Measurements from ENCODE around the gene RNF133.
"Not testable (repeated sequence)": the region's sequence is repeated elsewhere in the genome, so short reads cannot be mapped to it uniquely, and the experiment has no call there.

The RNF133 gene

DNA sequence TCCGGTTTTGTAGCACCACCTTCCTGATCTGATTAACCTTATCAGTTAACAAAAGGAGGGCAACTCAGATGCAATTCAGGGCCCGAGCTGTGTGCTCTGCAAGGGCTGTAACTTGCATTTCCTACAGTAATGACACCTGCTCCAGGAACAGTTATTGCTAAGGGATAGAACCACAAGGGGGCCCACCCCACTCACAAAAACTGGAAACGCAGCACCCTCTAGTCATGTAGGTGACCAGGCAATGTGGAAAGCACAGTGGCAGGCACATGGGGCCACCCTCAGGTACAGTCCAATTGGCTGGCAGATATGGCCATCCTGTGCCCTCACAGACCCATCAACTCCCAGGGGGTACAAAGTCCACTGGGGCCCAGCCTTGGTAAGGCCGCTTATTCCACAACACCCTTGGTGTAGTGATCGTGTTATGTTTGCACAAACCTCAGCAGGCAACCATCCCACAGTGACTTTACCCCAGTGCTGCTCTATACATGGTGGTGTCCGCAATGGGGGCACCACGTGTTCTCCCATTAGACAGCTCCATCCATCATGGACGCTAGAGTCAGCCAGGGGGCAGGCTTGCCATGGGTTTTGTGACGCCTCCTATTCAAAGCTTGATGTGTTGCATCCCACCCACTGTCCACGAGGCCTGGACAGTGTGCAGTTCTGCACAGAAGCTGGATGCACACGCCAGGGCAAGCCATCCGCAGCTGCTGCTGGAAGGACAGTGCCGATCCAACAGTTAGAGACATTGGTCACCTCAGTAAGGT is 9.4 kb downstream of the RNF133 start:
- DNase-seq = no peak

DNA sequence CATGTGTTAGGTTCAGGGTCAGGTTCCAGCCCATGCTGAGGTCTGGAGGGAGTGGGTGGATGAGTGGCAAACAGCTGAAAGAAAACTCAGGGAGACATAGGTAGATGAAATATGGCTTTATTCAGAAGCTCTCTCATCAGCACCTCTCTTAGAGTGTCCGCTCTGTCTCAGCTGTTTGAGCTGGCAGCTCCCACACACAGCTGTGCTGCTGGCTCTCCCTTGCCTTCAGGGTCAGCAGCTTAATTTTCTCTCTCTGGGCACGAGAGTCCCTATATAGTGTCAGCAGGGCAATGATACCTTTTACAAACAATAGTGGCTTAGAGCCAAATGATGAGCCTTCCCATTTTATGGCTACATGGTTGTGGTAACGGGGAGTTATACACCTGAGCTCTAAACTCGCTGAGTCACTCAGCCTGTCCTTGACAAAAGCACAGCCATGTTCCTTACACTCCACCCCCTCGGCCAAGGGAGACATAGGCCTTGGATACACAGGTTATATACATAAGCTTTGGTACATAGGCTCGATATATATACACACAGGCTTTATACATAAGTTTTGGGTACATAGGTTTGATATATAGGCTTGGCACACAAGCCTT is 10.4 kb downstream of the RNF133 start:
- DNase-seq = no peak

- no peak for DNase-seq
These were observed 12.5 kb downstream of the RNF133 start for GRCh38 chr7:122686360-122686878.

DNA sequence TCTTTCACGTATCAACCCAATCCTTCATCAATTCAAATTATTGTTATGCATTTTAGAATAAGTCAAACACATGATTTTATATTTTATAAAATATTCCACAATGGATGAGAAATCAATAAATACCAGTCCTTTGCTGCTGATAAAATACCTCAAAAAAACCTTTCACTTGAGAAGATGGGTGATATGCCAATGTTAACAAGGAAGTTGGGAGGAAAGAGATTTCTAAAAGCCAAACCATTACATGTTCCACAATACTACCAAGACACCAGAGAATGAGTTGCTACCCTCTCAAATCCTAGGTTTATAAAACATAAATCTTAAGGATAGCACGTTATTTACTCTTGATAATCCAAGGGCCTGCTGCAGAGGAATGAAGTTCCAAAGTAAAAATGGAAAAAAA is 14.4 kb downstream of the RNF133 start:
- no peak for DNase-seq

DNA sequence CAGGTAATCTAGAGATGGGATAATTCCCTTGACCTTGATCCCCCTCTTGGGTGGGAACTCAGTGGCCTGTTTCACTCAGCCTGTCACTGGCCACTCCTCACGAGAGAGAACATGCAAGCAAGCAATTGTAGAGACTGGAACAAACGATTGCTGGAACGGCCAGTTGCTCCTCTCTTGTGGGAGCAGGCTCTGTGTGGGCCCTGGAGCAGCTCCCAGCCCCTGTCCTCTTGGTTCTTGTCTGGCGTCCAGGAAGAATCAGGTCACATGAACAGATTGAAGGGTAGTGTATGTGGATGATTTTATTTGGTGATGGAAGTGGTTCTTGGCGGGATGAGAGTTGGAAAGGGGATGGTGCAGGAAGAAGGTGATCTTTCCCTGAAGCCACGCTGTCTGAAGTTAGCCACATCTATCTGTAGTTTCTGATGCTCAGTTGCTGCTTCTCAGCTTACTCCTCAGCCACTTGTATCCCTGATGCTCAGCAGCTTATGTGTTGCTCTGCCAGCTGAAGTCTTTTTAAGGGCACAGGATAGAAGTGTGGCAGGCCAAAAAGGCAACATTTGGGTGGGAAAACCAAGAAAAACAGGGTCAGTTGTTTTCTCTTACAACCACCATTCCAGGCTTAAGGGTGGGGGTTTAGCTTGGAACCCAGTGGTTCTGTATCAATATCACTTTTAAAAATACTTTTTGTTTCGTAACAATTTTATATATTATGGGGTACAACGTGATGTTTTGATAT is 15.9 kb downstream of the RNF133 start:
- DNase-seq = no peak

GRCh38 chr7:122681186-122681585 is 17.7 kb downstream of the RNF133 start:
- DNase-seq = not testable (repeated sequence)

GRCh38 chr7:122679813-122680212 is 19.1 kb downstream of the RNF133 start:
- DNase-seq = no peak

DNA sequence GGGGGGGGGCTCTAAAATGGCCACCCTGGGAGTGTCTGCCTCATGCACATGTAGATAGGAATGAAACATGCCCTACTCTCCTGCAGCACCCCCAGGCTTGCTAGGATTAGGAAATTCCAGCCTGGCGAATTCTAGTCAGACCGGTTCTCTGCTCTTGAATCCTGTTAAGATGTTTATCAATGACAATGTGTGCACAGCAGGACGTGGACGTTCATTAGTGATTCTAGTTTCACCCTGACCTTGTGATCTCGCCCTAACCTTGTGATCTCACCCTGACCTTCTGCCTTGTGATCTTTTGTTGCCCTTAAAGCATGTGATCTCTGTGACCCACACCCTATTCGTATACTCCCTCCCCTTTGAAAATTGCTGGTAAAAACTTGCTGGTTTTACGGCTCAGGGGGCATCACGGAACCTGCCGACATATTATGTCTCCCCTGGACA is 19.6 kb downstream of the RNF133 start:
- DNase-seq = not testable (repeated sequence)

DNA sequence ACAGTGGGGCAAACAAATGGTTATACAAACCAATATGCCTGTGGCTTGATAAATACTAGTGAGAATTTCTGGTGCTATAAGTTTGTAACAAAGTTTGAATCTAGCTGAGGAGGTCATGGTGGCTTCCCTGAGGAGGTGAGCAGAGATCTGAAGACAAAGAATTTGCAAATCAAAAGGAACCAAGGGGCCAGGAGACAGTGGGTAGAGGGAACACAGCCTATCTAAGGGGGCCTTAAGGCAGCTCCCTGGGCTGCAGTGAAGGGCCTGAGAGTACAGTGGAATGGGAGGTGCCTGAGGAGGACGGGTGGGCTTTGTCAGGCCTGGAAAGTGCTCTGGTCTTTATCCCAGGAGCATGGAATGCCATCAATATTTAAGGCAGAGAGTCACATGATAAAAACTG is 21.8 kb downstream of the RNF133 start:
- DNase-seq = no peak

GRCh38 chr7:122676466-122676865 is 22.5 kb downstream of the RNF133 start:
- peak; percentile 64 for DNase-seq

GRCh38 chr7:122675621-122676020 is 23.3 kb downstream of the RNF133 start:
- DNase-seq = no peak

DNA sequence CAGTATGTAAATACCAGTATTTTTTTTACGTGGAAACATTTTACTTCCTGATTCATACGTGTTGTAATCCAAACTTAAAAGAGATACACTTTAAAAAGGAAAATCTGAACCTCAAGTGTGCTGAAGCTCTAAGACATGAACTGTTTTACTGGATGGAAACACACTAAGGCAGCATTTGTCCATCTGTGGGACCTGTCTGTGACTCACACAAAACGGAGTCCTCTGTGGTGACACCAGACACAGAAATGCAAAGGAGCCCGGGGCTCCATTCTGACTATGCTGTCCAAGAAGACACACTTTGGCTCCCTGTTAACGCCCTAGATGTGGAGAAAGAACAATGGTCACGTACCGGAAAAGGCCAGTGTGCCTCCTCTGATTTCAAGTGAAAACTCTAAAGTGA is 23.9 kb downstream of the RNF133 start:
- DNase-seq = no peak

DNA sequence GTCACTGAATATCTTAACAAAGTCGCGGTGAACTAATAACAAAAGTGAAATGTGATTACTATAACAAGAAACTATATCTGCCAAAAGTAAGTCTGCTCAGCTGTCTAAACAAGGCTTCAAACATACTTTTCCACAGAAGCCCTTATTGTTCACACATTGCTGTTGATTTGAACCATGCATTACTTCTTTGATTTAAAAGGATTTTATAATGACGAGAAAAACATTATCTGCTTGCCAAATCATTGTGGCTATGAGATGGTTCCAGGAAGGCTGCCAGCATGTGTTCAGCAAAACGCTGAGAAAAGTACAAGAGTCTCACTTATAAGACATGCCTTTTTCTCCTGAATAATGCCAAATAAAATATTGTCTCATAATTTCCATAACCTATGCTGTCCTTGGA is 24.4 kb downstream of the RNF133 start:
- DNase-seq = no peak

- DNase-seq = no peak
These were observed 25.0 kb downstream of the RNF133 start for GRCh38 chr7:122673951-122674350.

DNA sequence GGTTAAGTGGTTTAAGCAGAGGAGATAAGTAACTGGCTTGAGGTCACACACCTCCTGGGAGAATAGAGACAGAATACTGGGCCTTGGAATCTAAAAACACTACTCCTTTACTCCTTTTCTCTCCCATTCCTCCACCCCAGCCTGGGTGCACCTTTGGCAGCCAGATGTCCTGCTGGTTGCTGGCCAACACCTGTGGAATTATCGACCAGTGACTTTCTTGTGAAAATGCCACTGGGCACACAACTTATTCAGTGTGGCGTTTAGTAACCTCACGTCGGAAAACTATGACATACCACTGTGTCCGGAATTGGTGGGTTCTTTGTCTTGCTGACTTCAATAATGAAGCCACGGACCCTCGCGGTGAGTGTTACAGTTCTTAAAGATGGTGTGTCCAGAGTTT is 26.4 kb downstream of the RNF133 start:
- no peak for DNase-seq

- DNase-seq = no peak
These were observed 35.2 kb downstream of the RNF133 start for GRCh38 chr7:122663733-122664132.

GRCh38 chr7:122658856-122659255 is 40.1 kb downstream of the RNF133 start:
- DNase-seq = no peak

GRCh38 chr7:122653685-122654084 is 45.2 kb downstream of the RNF133 start:
- DNase-seq = no peak

DNA sequence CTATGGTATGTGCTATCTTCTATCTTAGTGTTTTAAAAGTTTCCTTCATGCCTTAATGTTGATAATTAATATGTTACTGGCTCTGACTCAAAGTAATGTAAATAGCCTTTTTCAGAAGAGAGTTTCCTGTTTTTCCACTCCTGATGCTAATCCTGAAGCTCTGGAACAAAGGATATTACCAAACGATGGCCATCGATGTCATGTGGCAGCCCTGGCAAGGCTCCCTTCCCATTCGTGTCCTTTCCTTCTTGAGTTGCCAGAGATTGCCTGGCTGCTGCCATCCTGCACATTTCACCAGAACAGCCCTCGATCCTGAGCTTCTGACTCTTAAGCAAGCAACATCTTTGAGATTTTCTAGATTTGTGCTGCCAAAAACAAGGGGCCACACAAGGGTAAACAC is 46.0 kb downstream of the RNF133 start:
- no peak for DNase-seq

GRCh38 chr7:122651451-122651850 is 47.5 kb downstream of the RNF133 start:
- DNase-seq = no peak
